H9 (cell line): ENCODE data around the gene SRCAP. TPM values are rescaled to one million over a fixed set of nuclear protein-coding genes. Genes with fewer than 3 reads are reported as not detected.

ENCODE experiments used
- DNase-seq: peaks from one replicate; pipeline ENCODE4 v3.0.0-alpha.2; 2017
- H2AFZ ChIP-seq: one replicate; pipeline ENCODE4 v1.6.1; 2013; ENCODE audit warnings: mild to moderate bottlenecking, low read length, control low read depth, moderate library complexity
- H2AK5ac ChIP-seq: 2 replicates; pipeline ENCODE4 v1.6.1; 2013; ENCODE audit warnings: low read length, control low read depth, mixed read lengths; ENCODE audit not compliant: insufficient read length
- H2BK120ac ChIP-seq: one replicate; pipeline ENCODE4 v1.6.1; 2013; ENCODE audit warnings: low read depth, mild to moderate bottlenecking, low read length, control low read depth, inconsistent platforms; ENCODE audit not compliant: poor library complexity, severe bottlenecking
- H2BK12ac ChIP-seq: 2 replicates; pipeline ENCODE4 v1.6.1; 2013; ENCODE audit warnings: low read length, control low read depth, mixed read lengths, low read depth; ENCODE audit not compliant: insufficient read length
- H2BK15ac ChIP-seq: 2 replicates; pipeline ENCODE4 v1.6.1; 2013; ENCODE audit warnings: low read depth, low read length, control low read depth
- H2BK20ac ChIP-seq: one replicate; pipeline ENCODE4 v1.6.1; 2013; ENCODE audit warnings: low read depth, mild to moderate bottlenecking, low read length, control low read depth, inconsistent platforms; ENCODE audit not compliant: poor library complexity, severe bottlenecking
- H2BK5ac ChIP-seq: 2 replicates; pipeline ENCODE4 v1.6.1; 2013; ENCODE audit warnings: low read length, control low read depth, mixed read lengths; ENCODE audit not compliant: insufficient read length
- H3K14ac ChIP-seq: 2 replicates; pipeline ENCODE4 v1.6.1; 2013; ENCODE audit warnings: low read length, control low read depth; ENCODE audit not compliant: insufficient read depth
- H3K18ac ChIP-seq: 2 replicates; pipeline ENCODE4 v1.6.1; 2013; ENCODE audit warnings: low read depth, mild to moderate bottlenecking, mixed read lengths, low read length, control low read depth; ENCODE audit not compliant: insufficient read length
- H3K23ac ChIP-seq: 2 replicates; pipeline ENCODE4 v1.6.1; 2013; ENCODE audit warnings: low read length, control low read depth, mixed read lengths, low read depth; ENCODE audit not compliant: insufficient read length
- H3K23me2 ChIP-seq: 2 replicates; pipeline ENCODE4 v1.6.1; 2013; ENCODE audit warnings: low read depth, mild to moderate bottlenecking, mixed read lengths, low read length, control low read depth; ENCODE audit not compliant: insufficient read length, poor library complexity, severe bottlenecking
- H3K27ac ChIP-seq: 2 replicates; pipeline ENCODE4 v1.5.1; 2013; ENCODE audit warnings: low read length, control low read depth, mixed read lengths, low read depth; ENCODE audit not compliant: insufficient read length
- H3K27me3 ChIP-seq: 2 replicates; pipeline ENCODE4 v1.6.1; 2013; ENCODE audit warnings: low read length, control low read depth, inconsistent platforms; ENCODE audit not compliant: insufficient read depth
- H3K4ac ChIP-seq: 2 replicates; pipeline ENCODE4 v1.6.1; 2013; ENCODE audit warnings: low read depth, mild to moderate bottlenecking, control low read depth, inconsistent platforms, low read length, moderate library complexity
- H3K4me1 ChIP-seq: 2 replicates; pipeline ENCODE4 v1.6.1; 2013; ENCODE audit warnings: low read length, control low read depth, inconsistent platforms; ENCODE audit not compliant: insufficient read depth
- H3K4me2 ChIP-seq: 2 replicates; pipeline ENCODE4 v1.6.1; 2013; ENCODE audit warnings: low read length, control low read depth, mixed read lengths; ENCODE audit not compliant: insufficient read length, insufficient read depth
- H3K56ac ChIP-seq: 2 replicates; pipeline ENCODE4 v1.6.1; 2013; ENCODE audit warnings: low read depth, mild to moderate bottlenecking, mixed read lengths, low read length, control low read depth; ENCODE audit not compliant: insufficient read length
- H3K79me1 ChIP-seq: 2 replicates; pipeline ENCODE4 v1.6.1; 2013; ENCODE audit warnings: low read depth, mild to moderate bottlenecking, moderate library complexity, low read length, control low read depth, inconsistent platforms; ENCODE audit not compliant: insufficient read depth, poor library complexity, severe bottlenecking
- H3K79me2 ChIP-seq: 2 replicates; pipeline ENCODE4 v1.6.1; 2013; ENCODE audit warnings: low read length, control low read depth, inconsistent platforms; ENCODE audit not compliant: insufficient read depth
- H3K9ac ChIP-seq: 2 replicates; pipeline ENCODE4 v1.6.1; 2013; ENCODE audit warnings: low read length, control low read depth, mixed read lengths; ENCODE audit not compliant: insufficient read length; ENCODE audit errors: extremely low read depth
- H3K9me3 ChIP-seq: one replicate; pipeline ENCODE4 v1.6.1; 2013; ENCODE audit warnings: low read depth, low read length, inconsistent platforms; ENCODE audit not compliant: control insufficient read depth
- H3T11ph ChIP-seq: one replicate; pipeline ENCODE4 v1.6.1; 2013; ENCODE audit warnings: mild to moderate bottlenecking, low read length, control low read depth, inconsistent platforms
- H4K20me1 ChIP-seq: one replicate; pipeline ENCODE4 v1.6.1; 2013; ENCODE audit not compliant: control insufficient read depth, insufficient read length, insufficient read depth
- H4K5ac ChIP-seq: 2 replicates; pipeline ENCODE4 v1.6.1; 2013; ENCODE audit warnings: low read depth, mild to moderate bottlenecking, mixed read lengths, low read length, control low read depth; ENCODE audit not compliant: insufficient read length
- H4K8ac ChIP-seq: replicated peaks from 2 replicates; pipeline ENCODE4 v1.6.1; 2013; ENCODE audit warnings: low read length, control low read depth, mixed read lengths, low read depth; ENCODE audit not compliant: insufficient read length
- H4K91ac ChIP-seq: 2 replicates; pipeline ENCODE4 v1.6.1; 2013; ENCODE audit warnings: low read depth, mild to moderate bottlenecking, moderate library complexity, mixed read lengths, low read length, control low read depth; ENCODE audit not compliant: insufficient read length
- H3K27ac Mint-ChIP-seq, 3 experiments: 2 replicates in 2 of 3; 3 replicates in 1 of 3; pipeline ENCODE4 v1.8.0; 2020 to 2021; ENCODE audit warnings: mixed read lengths in 3 of 3, mild to moderate bottlenecking in 1 of 3, moderate library complexity in 1 of 3
- H3K27me3 Mint-ChIP-seq: 2 replicates; pipeline ENCODE4 v1.8.0; 2021; ENCODE audit warnings: low read depth, mild to moderate bottlenecking, moderate library complexity, mixed read lengths
- H3K36me3 Mint-ChIP-seq, 3 experiments: 2 replicates in 2 of 3; 3 replicates in 1 of 3; pipeline ENCODE4 v1.8.0; 2020 to 2021; ENCODE audit warnings: low read depth in 3 of 3, mixed read lengths in 3 of 3; ENCODE audit not compliant: insufficient read depth in 1 of 3
- H3K4me1 Mint-ChIP-seq, 2 experiments: 2 replicates each; pipeline ENCODE4 v1.8.0; 2020; ENCODE audit warnings: mixed read lengths in 2 of 2
- H3K4me3 Mint-ChIP-seq, 2 experiments: 2 replicates in 1 of 2; 3 replicates in 1 of 2; pipeline ENCODE4 v1.8.0; 2020 to 2021; ENCODE audit warnings: mild to moderate bottlenecking in 2 of 2, mixed read lengths in 2 of 2, moderate library complexity in 1 of 2
- H3K9me3 Mint-ChIP-seq, 2 experiments: 2 replicates in 1 of 2; 3 replicates in 1 of 2; pipeline ENCODE4 v1.8.0; 2020; ENCODE audit warnings: mild to moderate bottlenecking in 2 of 2, mixed read lengths in 2 of 2, moderate library complexity in 1 of 2
- WGBS: extraction: QIAGEN DNeasy Blood & Tissue Kit; methylation state at CpG from one replicate; pipeline ENCODE4 v1.1.7; 2013; ENCODE audit warnings: missing lambda C conversion rate, low lambda C conversion rate, mixed read lengths; ENCODE audit not compliant: insufficient read length; ENCODE audit errors: extremely low coverage; 5-methylcytosine and 5-hydroxymethylcytosine counted together
- total RNA-seq: library from RNA; stranded (reverse); gene quantifications from 2 replicates; pipeline ENCODE4 v1.2.1, GENCODE V29; 2021
- TF ChIP-seq, protein P1 (sequence below): fragments of 200-600 bp; sonication (generic); conservative IDR thresholded peaks from 3 replicates; pipeline ENCODE4 v1.8.0; 2021; ENCODE audit warnings: antibody characterized with exemption, mild to moderate bottlenecking

SRCAP gene
- total RNA-seq, 1 experiment from 2014 or later = 63.1 TPM

DNA sequence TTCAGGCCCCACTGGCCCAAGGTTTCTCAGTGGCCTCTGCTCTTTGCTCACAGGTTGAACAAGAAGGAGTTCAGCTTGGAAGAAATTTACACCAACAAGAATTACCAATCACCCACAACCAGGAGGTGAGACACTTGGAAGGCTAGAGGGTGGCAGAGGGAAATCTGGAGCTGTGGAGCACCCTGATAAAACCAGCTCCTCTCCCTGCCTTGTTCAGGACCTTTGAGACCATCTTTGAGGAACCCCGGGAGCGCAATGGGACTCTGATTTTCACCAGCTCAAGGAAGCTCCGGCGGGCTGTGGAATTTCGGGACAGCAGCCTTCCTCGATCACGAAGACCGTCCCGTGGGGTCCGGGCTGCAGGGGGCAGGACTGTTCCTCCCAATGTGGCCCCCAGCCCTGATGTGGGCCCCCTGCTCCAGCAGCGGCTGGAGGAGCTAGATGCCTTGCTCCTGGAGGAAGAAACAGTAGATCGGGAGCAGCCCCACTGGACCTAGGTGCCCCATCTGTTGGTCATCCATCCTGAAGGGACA lies 43.1 kb upstream of the SRCAP start:
- H2BK12ac ChIP-seq = no peak overlapping the region
- H3K79me2 ChIP-seq = no peaks in the 10 kb centered on the region
- H3K9ac ChIP-seq = no peak overlapping the region
- no peak overlapping the region for H3K18ac ChIP-seq
- no peak overlapping the region for H4K8ac ChIP-seq
- H3K23ac ChIP-seq = no peak overlapping the region
- H2AK5ac ChIP-seq = no peak overlapping the region
- Mint-ChIP-seq H3K27ac (no peak overlapping the region), H3K9me3 (no peaks in the 10 kb centered on the region), H3K27me3 (peaks cover 37% of the 10 kb centered on the region), H3K4me3 (peak overlapping the region in 1 of 2 experiments; percentile 55; a peak in 1 of 5 replicates), H3K36me3 (peaks cover 7 to 31% (median 20%) of the 10 kb centered on the region in 3 experiments; a peak in 6 of 7 replicates), H3K4me1 (peaks cover 13 to 20% of the 10 kb centered on the region in 2 experiments)
- no peak overlapping the region for H4K5ac ChIP-seq
- H4K91ac ChIP-seq = no peak overlapping the region
- H2BK5ac ChIP-seq = no peak overlapping the region
- TF ChIP-seq, protein P1, sequence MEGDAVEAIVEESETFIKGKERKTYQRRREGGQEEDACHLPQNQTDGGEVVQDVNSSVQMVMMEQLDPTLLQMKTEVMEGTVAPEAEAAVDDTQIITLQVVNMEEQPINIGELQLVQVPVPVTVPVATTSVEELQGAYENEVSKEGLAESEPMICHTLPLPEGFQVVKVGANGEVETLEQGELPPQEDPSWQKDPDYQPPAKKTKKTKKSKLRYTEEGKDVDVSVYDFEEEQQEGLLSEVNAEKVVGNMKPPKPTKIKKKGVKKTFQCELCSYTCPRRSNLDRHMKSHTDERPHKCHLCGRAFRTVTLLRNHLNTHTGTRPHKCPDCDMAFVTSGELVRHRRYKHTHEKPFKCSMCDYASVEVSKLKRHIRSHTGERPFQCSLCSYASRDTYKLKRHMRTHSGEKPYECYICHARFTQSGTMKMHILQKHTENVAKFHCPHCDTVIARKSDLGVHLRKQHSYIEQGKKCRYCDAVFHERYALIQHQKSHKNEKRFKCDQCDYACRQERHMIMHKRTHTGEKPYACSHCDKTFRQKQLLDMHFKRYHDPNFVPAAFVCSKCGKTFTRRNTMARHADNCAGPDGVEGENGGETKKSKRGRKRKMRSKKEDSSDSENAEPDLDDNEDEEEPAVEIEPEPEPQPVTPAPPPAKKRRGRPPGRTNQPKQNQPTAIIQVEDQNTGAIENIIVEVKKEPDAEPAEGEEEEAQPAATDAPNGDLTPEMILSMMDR = no peak
- no peak overlapping the region for H2BK20ac ChIP-seq
- no peak overlapping the region for H2BK120ac ChIP-seq
- DNase-seq = no peak
- H3K4ac ChIP-seq = no peak overlapping the region
- WGBS = no CpG with 5 or more reads among the region's 12 CpGs
- no peak overlapping the region for H3K14ac ChIP-seq
- no peak overlapping the region for H3K27ac ChIP-seq
- H2BK15ac ChIP-seq = no peak overlapping the region
- peaks cover 6% of the 10 kb centered on the region for H3K23me2 ChIP-seq
- peaks cover 11% of the 10 kb centered on the region; the same call in 1 of the 2 replicates for H3K27me3 ChIP-seq
- no peak overlapping the region for H2AFZ ChIP-seq
- no peaks in the 10 kb centered on the region for H4K20me1 ChIP-seq
- H3T11ph ChIP-seq = no peak overlapping the region
- H3K9me3 ChIP-seq = no peaks in the 10 kb centered on the region
- no peak overlapping the region for H3K56ac ChIP-seq
- no peaks in the 10 kb centered on the region for H3K4me1 ChIP-seq
- no peaks in the 10 kb centered on the region for H3K79me1 ChIP-seq
- no peak overlapping the region for H3K4me2 ChIP-seq
